Neural cell (in vitro differentiated cells): ENCODE data around the gene ATP13A2. TPM values are rescaled to one million over a fixed set of nuclear protein-coding genes. Genes with fewer than 3 reads are reported as not detected.

Source experiments
- H2AFZ ChIP-seq: fragments of 200-600, 300-800 bp; sonication (generic), shearing (Covaris generic); 2 replicates; pipeline ENCODE4 v1.6.0; 2014; ENCODE audit warnings: low read depth, mild to moderate bottlenecking, antibody characterized with exemption, low read length, moderate library complexity
- H3F3A ChIP-seq: fragments of 200-600 bp; shearing (Covaris generic); 2 replicates; pipeline ENCODE4 v1.6.1; 2016; ENCODE audit warnings: mild to moderate bottlenecking, moderate library complexity, mixed read lengths, antibody characterized with exemption, low read length; ENCODE audit not compliant: insufficient read depth, poor library complexity, severe bottlenecking
- H3K27ac ChIP-seq: fragments of 200-600, 300-800 bp; sonication (generic), shearing (Covaris generic); 2 replicates; pipeline ENCODE4 v1.5.1; 2014; ENCODE audit warnings: mild to moderate bottlenecking, low read length, moderate library complexity
- H3K27me3 ChIP-seq: fragments of 300-800, 200-600 bp; sonication (generic), shearing (Covaris generic); 2 replicates; pipeline ENCODE4 v1.6.0; 2014; ENCODE audit warnings: mild to moderate bottlenecking, low read depth, low read length, moderate library complexity; ENCODE audit not compliant: insufficient read depth
- H3K36me3 ChIP-seq: fragments of 300-800, 200-600 bp; sonication (generic), shearing (Covaris generic); 2 replicates; pipeline ENCODE4 v1.5.1; 2014; ENCODE audit warnings: mild to moderate bottlenecking, antibody characterized with exemption, low read length, moderate library complexity; ENCODE audit not compliant: insufficient read depth
- H3K4me2 ChIP-seq: fragments of 300-800, 200-600 bp; sonication (generic), shearing (Covaris generic); 2 replicates; pipeline ENCODE4 v1.6.0; 2014; ENCODE audit warnings: mild to moderate bottlenecking, low read length
- H3K4me3 ChIP-seq: fragments of 300-800, 200-600 bp; sonication (generic), shearing (Covaris generic); 2 replicates; pipeline ENCODE4 v1.5.1; 2014; ENCODE audit warnings: mild to moderate bottlenecking, low read length, moderate library complexity
- H3K79me2 ChIP-seq: fragments of 200-600 bp; shearing (Covaris generic); replicated peaks from 2 replicates; pipeline ENCODE4 v1.6.0; 2014; ENCODE audit warnings: mild to moderate bottlenecking, low read length, moderate library complexity; ENCODE audit not compliant: insufficient read depth
- H3K9ac ChIP-seq: fragments of 300-800, 200-600 bp; sonication (generic), shearing (Covaris generic); 2 replicates; pipeline ENCODE4 v1.6.1; 2016; ENCODE audit warnings: mild to moderate bottlenecking, low read length, mixed read lengths
- H3K9me2 ChIP-seq: fragments of 200-600 bp; shearing (Covaris generic); 2 replicates; pipeline ENCODE4 v1.6.1; 2016; ENCODE audit warnings: mild to moderate bottlenecking, low read length, mixed read lengths; ENCODE audit not compliant: insufficient read depth
- H3K9me3 ChIP-seq: fragments of 200-600, 300-800 bp; sonication (generic), shearing (Covaris generic); 2 replicates; pipeline ENCODE4 v1.6.1; 2016; ENCODE audit warnings: mild to moderate bottlenecking, mixed run types, low read length, moderate library complexity, mixed read lengths
- H4K20me1 ChIP-seq: fragments of 200-600 bp; shearing (Covaris generic); 2 replicates; pipeline ENCODE4 v1.6.1; 2016; ENCODE audit warnings: mild to moderate bottlenecking, mixed run types; ENCODE audit not compliant: insufficient read depth
- CTCF ChIP-seq: fragments of 450-650 bp; IDR thresholded peaks from 2 replicates; pipeline ENCODE4 v1.5.1; 2014; ENCODE audit warnings: antibody characterized with exemption, mild to moderate bottlenecking, moderate library complexity; ENCODE audit not compliant: poor library complexity, severe bottlenecking
- EP300 ChIP-seq: fragments of 450-650 bp; conservative IDR thresholded peaks from 2 replicates; pipeline ENCODE4 v1.6.1; 2014; ENCODE audit warnings: antibody characterized with exemption, mild to moderate bottlenecking, moderate library complexity; ENCODE audit not compliant: poor library complexity, severe bottlenecking
- EZH2 ChIP-seq: fragments of 200-600, 300-800 bp; shearing (Covaris generic), sonication (generic); IDR thresholded peaks from 2 replicates; pipeline ENCODE4 v1.6.1; 2014; ENCODE audit warnings: antibody characterized with exemption, low read length, borderline replicate concordance, mild to moderate bottlenecking; ENCODE audit not compliant: insufficient read depth, poor library complexity, severe bottlenecking
- MXI1 ChIP-seq: fragments of 450-650 bp; conservative IDR thresholded peaks from 2 replicates; pipeline ENCODE4 v1.6.1; 2014; ENCODE audit warnings: antibody characterized with exemption, mild to moderate bottlenecking; ENCODE audit not compliant: poor library complexity, severe bottlenecking
- POLR2AphosphoS5 ChIP-seq: IDR thresholded peaks from 2 replicates; pipeline ENCODE4 v1.6.1; 2012
- RAD21 ChIP-seq: fragments of 450-650 bp; conservative IDR thresholded peaks from 2 replicates; pipeline ENCODE4 v1.6.1; 2014; ENCODE audit warnings: antibody characterized with exemption, mild to moderate bottlenecking, moderate library complexity
- SMC3 ChIP-seq: fragments of 450-650 bp; conservative IDR thresholded peaks from 2 replicates; pipeline ENCODE4 v1.6.1; 2014; ENCODE audit warnings: antibody characterized with exemption, mild to moderate bottlenecking, moderate library complexity; ENCODE audit not compliant: poor library complexity
- TAF1 ChIP-seq: IDR thresholded peaks from 2 replicates; pipeline ENCODE4 v1.6.1; 2012; ENCODE audit warnings: low read depth
- polyA plus RNA-seq: library from polyadenylated mRNA; depleted of rRNA; stranded (reverse); fragments of >200 nt; gene quantifications from 2 replicates; pipeline ENCODE4 v1.2.3, GENCODE V29; 2014
- TF ChIP-seq, protein P1 (sequence below): IDR thresholded peaks from 2 replicates; pipeline ENCODE4 v1.6.1; 2012; ENCODE audit warnings: borderline replicate concordance

Gene ATP13A2
- polyA plus RNA-seq, 1 donor from 2014 or later, result 43.3 TPM

DNA sequence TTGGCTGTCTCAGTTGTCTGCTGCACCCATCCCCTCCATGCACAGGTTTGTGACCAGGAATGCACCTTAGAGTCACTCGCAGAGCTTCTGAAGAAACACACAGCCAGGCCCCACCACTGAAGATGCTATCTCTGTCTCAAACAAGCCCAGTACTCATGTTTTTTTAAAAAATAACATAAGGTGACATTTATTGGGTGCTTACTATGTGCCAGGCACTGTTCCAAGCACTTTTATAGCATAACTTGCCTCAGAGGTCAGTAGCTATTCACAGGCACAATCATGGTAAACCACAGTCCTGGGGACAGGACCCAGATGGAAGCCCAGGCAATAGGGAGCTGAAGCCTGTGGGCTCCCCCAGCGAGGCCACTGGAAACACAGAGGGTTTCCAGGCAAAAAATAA lies 8.8 kb upstream of the ATP13A2 start:
- H3F3A ChIP-seq, result no peaks in the 10 kb centered on the region
- H3K27me3 ChIP-seq, result no peaks in the 10 kb centered on the region
- no peaks in the 10 kb centered on the region for H3K9me2 ChIP-seq
- no peak overlapping the region for H3K9ac ChIP-seq
- H3K27ac ChIP-seq, result no peak overlapping the region
- H3K36me3 ChIP-seq, result peaks cover 38% of the 10 kb centered on the region
- no peak overlapping the region for H2AFZ ChIP-seq
- no peak for TF ChIP-seq SMC3
- TF ChIP-seq, protein P1, sequence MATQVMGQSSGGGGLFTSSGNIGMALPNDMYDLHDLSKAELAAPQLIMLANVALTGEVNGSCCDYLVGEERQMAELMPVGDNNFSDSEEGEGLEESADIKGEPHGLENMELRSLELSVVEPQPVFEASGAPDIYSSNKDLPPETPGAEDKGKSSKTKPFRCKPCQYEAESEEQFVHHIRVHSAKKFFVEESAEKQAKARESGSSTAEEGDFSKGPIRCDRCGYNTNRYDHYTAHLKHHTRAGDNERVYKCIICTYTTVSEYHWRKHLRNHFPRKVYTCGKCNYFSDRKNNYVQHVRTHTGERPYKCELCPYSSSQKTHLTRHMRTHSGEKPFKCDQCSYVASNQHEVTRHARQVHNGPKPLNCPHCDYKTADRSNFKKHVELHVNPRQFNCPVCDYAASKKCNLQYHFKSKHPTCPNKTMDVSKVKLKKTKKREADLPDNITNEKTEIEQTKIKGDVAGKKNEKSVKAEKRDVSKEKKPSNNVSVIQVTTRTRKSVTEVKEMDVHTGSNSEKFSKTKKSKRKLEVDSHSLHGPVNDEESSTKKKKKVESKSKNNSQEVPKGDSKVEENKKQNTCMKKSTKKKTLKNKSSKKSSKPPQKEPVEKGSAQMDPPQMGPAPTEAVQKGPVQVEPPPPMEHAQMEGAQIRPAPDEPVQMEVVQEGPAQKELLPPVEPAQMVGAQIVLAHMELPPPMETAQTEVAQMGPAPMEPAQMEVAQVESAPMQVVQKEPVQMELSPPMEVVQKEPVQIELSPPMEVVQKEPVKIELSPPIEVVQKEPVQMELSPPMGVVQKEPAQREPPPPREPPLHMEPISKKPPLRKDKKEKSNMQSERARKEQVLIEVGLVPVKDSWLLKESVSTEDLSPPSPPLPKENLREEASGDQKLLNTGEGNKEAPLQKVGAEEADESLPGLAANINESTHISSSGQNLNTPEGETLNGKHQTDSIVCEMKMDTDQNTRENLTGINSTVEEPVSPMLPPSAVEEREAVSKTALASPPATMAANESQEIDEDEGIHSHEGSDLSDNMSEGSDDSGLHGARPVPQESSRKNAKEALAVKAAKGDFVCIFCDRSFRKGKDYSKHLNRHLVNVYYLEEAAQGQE, result no peak
- no peak for TF ChIP-seq MXI1
- TF ChIP-seq TAF1, result no peak
- TF ChIP-seq POLR2AphosphoS5, result no peak
- no peak for TF ChIP-seq CTCF
- no peak for TF ChIP-seq EZH2
- TF ChIP-seq RAD21, result no peak
- TF ChIP-seq EP300, result no peak
- H3K4me3 ChIP-seq, result no peak overlapping the region
- H3K9me3 ChIP-seq, result no peaks in the 10 kb centered on the region
- no peaks in the 10 kb centered on the region for H3K79me2 ChIP-seq
- H3K4me2 ChIP-seq, result no peak overlapping the region
- no peaks in the 10 kb centered on the region for H4K20me1 ChIP-seq

DNA sequence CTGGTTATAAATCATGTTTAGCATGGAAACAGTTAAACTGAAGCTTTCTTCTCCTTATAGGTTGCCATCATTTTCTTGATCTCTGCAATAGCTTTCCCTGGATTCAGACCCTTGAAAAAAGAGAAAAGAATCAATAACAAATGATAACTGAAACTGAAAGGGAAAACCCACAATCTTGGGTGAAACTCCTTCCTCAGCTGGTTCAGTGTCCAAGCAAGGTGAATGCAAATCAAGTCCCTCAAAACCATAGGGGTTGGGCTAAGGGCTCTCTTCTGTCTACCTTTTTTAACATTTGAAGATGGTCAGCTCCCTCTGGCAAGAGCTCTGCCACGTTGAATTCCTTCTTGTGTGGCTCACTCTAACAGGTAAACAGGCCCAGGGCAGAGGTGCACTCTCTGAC lies 7.1 kb upstream of the ATP13A2 start:
- H3K9me3 ChIP-seq, result no peaks in the 10 kb centered on the region
- H3K36me3 ChIP-seq, result peaks cover 27% of the 10 kb centered on the region
- no peak overlapping the region for H3K9ac ChIP-seq
- no peaks in the 10 kb centered on the region for H3F3A ChIP-seq
- no peak overlapping the region for H3K4me3 ChIP-seq
- H2AFZ ChIP-seq, result no peak overlapping the region
- H3K79me2 ChIP-seq, result no peaks in the 10 kb centered on the region
- H4K20me1 ChIP-seq, result no peaks in the 10 kb centered on the region
- no peaks in the 10 kb centered on the region for H3K27me3 ChIP-seq
- H3K9me2 ChIP-seq, result no peaks in the 10 kb centered on the region
- no peak overlapping the region for H3K27ac ChIP-seq
- no peak overlapping the region for H3K4me2 ChIP-seq
- TF ChIP-seq, protein P1, result no peak
- TF ChIP-seq POLR2AphosphoS5, result no peak
- TF ChIP-seq EZH2, result no peak
- TF ChIP-seq MXI1, result no peak
- no peak for TF ChIP-seq TAF1
- TF ChIP-seq EP300, result no peak
- no peak for TF ChIP-seq SMC3
- no peak for TF ChIP-seq RAD21
- no peak for TF ChIP-seq CTCF
